ENCODE results near the gene ENG.

- TF ChIP-seq CTCF (IDR thresholded peaks at IDR 0.05): no peak
- TF ChIP-seq POLR2A (IDR thresholded peaks at IDR 0.05): no peak
Measured at GRCh38 chr9:127846443-127847177, 7.8 kb downstream of the ENG start.
